COR-L47 (cell line): ENCODE measurements around the gene SRL.
A peak's percentile ranks its signal among the peaks of the same experiment; 100 is the strongest.
"Not testable (repeated sequence)": the region's sequence is repeated elsewhere in the genome, so short reads cannot be mapped to it uniquely, and the experiment has no call there.

Experiments used
- DNase-seq: peaks from one replicate; lab custom pipeline; 2025; lab: John Stamatoyannopoulos, UW

The SRL gene

GRCh38 chr16:4260360-4260759, 18.5 kb upstream of the SRL start:
- DNase-seq = peak; percentile 94

GRCh38 chr16:4257646-4258556, 16.0 kb upstream of the SRL start:
- DNase-seq = no peak

GRCh38 chr16:4253394-4254150, 11.7 kb upstream of the SRL start:
- DNase-seq = peak; percentile 99

GRCh38 chr16:4253012-4253393, 11.1 kb upstream of the SRL start:
- DNase-seq = not testable (repeated sequence)

GRCh38 chr16:4249530-4250308, 7.8 kb upstream of the SRL start:
- no peak for DNase-seq

GRCh38 chr16:4247460-4247784, 5.5 kb upstream of the SRL start:
- DNase-seq = no peak

- no peak for DNase-seq
Observed at GRCh38 chr16:4246777-4247459, 5.0 kb upstream of the SRL start.

- DNase-seq = no peak
Observed at GRCh38 chr16:4245077-4245791, 3.4 kb upstream of the SRL start.

- no peak for DNase-seq
Observed at GRCh38 chr16:4244254-4245076, 2.6 kb upstream of the SRL start.

- DNase-seq = no peak
Observed at GRCh38 chr16:4241258-4241927, 487 bp downstream of the SRL start.

- DNase-seq = no peak
Observed at GRCh38 chr16:4240624-4241023, 1.3 kb downstream of the SRL start.

- DNase-seq = no peak
Observed at GRCh38 chr16:4239682-4240175, 2.2 kb downstream of the SRL start.

GRCh38 chr16:4239020-4239419, 2.9 kb downstream of the SRL start:
- no peak for DNase-seq

- DNase-seq = no peak
Observed at GRCh38 chr16:4233431-4233830, 8.4 kb downstream of the SRL start.

GRCh38 chr16:4232541-4233386, 9.1 kb downstream of the SRL start:
- no peak for DNase-seq

GRCh38 chr16:4231886-4232285, 10.0 kb downstream of the SRL start:
- DNase-seq = no peak

GRCh38 chr16:4231367-4231766, 10.5 kb downstream of the SRL start:
- DNase-seq = no peak

- DNase-seq = no peak
Observed at GRCh38 chr16:4227040-4227332, 14.9 kb downstream of the SRL start.
